RCC 7860 (cell line): ENCODE results near the gene XPNPEP3.
"Not testable (repeated sequence)": the region's sequence is repeated elsewhere in the genome, so short reads cannot be mapped to it uniquely, and the experiment has no call there.

ENCODE experiments used
- DNase-seq: peaks from one replicate; pipeline ENCODE4 v3.0.0-alpha.2; 2015; ENCODE audit warnings: low spot score
- FAIRE-seq: peaks from 2 replicates; lab custom pipeline; 2012; peaks lifted over from hg19 to GRCh38; lab: Jason Lieb, UNC

XPNPEP3 gene

GRCh38 chr22:40856513-40857308 is at the start of gene XPNPEP3, which contains the start of gene ST13:
TSS of gene XPNPEP3 (plus strand) at chr22:40857148. CDS start at chr22:40857182, 34 bp downstream.
TSS of gene ST13 (minus strand) at chr22:40856639. CDS start at chr22:40856540, 99 bp downstream.
- peak; percentile 73 for FAIRE-seq
- peak; percentile 91 for DNase-seq

GRCh38 chr22:40808018-40808841 is 48.7 kb upstream of the XPNPEP3 start:
- DNase-seq (no peak), FAIRE-seq (no peak)

- DNase-seq, result no peak
- FAIRE-seq, result no peak
Observed at GRCh38 chr22:40813912-40814315, 43.0 kb upstream of the XPNPEP3 start.

GRCh38 chr22:40817737-40818136 is 39.2 kb upstream of the XPNPEP3 start:
- DNase-seq (no peak), FAIRE-seq (no peak)

DNA sequence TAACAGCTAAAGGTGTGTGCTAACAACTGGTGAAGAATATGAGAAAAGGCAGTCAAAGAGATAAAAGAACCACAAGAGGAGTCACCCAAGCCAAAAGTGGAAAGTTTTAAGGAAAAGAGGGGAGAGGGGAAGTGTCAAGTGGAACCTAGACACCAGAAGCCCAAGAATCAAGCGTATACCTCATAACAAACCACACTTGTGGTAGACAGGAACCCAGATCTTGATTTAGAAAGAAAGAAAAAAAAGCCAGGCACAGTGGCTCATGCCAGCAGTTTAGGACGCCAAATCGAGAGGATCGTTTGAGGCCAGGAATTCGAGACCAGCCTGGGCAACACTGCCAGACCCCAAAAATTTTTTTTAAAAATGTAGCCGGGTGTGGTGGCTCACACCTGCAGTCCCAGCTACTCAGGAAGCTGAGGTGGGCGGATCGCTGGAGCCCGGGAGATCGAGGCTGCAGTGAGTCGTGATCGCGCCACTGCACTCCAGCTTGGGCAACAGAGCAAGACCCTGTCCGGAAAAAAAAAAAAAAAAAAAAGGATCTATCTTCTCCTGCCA is 38.7 kb upstream of the XPNPEP3 start:
- FAIRE-seq, result no peak
- DNase-seq, result no peak

DNA sequence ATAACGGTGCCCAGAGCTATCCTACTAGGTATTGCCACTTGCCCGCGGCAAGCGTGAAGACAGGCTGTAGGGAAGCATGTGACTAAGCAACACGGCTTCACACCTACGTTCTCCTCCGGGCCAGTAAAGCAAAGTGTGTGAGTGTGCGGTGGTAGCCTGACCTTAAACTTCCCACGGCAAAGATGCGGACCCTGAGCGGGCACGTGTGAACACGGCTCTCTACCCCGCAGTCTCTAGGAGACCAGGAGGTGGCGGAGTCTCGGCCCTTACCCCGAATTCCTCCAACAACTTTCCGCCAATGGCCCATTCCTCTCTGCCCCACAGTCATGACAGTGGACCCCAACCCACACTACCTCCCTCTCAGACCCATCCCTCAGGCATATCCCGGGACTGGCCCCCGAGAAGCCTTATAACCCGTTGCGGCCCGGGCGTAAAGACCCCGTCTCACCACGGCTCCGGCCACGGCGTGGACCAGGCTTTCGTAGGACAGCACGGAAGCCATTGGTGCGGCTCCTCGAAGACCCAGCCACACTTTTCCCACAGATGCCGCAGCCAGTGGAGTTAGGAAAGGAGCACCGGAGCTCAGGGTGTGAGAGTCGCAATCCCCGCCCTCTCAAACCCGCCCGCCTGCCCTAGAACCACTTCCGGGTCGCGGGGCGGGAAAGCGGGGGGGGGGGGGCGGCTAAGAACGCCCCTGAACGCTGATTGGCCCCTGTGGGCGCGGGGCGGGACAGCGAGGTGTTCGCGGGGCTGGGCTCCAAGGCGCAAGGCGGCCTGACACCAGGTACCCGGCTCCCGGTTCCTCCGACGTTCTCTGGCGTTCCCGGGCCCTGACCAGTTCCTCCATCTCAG is 38.0 kb upstream of the XPNPEP3 start, which contains the start of gene SLC25A17:
SLC25A17 (minus strand) TSS at position 600 of the 852 bp plus-strand sequence; CDS start at position 502, 98 bp downstream.
- FAIRE-seq (no peak), DNase-seq (peak; percentile 58)

GRCh38 chr22:40819599-40820140 is 37.3 kb upstream of the XPNPEP3 start:
- no peak for FAIRE-seq
- DNase-seq, result no peak

DNA sequence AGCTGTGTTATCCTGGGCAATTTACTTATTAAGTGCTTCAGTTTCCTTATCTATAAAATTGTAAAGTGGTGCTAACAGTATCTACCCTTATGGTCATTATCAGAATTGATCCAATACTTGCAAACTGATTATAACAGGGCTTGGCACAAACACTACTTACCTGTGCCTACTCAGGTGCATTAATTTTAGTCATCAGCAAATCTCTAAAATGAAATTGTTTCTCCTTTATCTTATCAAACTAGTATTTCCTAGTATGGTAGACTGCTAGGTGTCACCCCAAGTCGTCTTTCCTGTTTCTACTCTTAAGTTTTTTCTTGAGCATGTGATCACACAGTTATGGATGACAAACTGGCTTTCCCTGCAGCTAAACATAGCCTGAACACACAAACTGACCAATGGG is 33.5 kb upstream of the XPNPEP3 start:
- FAIRE-seq (no peak), DNase-seq (no peak)

DNA sequence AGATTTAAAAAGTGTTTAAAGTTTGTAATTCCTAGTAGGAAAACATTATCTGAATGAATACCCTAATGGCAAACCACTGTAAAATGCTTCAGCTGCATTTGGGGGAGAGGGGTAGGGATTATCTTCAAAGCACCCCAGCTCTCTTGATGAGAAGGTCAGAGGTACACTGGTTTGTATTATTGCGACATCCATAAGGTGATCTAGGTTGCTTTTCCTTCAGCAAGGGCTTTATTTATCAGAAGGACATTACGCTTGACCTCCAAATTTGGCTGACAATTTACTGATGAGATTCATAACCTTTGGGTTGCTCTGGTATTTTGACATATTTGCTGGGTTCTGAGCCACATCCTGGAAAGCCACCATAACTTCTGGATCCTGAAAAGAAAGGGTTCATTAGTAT is 30.7 kb upstream of the XPNPEP3 start:
- not testable (repeated sequence) for FAIRE-seq, DNase-seq

DNA sequence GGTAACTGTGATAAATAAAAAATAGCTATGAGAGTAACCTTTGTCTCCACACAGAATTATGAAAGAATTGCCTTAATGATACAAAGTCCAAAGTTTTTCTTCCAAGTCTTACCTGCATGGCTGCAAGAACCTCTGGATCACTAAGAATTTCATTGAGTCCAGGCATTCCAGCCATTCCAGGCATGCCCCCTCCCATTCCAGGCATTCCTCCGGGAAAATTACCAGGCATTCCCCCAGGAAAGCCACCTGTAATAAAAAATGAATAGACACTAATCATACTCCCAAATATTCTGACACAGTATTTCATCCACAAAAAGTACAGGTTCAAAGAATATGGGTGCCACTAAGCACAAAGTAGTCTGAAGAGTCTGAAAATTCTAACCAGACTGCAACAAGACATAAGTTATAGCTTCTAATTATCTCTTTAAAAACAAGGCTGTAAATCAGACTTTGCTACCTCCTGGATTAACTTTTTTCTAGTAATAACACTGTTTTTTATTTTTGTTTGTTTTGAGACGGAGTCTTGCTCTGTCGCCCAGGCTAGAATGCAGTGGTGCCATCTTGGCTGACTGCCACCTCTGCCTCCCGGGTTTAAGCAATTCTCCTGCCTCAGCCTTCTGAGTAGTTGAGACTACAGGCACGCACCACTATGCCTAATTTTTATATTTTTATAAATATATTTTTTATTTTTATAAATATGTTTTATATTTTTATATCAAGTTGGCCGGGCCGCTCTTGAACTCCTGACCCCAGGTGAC is 29.8 kb upstream of the XPNPEP3 start:
- no peak for DNase-seq
- no peak for FAIRE-seq

- no peak for FAIRE-seq
- no peak for DNase-seq
Observed at GRCh38 chr22:40829131-40829530, 27.8 kb upstream of the XPNPEP3 start.

DNA sequence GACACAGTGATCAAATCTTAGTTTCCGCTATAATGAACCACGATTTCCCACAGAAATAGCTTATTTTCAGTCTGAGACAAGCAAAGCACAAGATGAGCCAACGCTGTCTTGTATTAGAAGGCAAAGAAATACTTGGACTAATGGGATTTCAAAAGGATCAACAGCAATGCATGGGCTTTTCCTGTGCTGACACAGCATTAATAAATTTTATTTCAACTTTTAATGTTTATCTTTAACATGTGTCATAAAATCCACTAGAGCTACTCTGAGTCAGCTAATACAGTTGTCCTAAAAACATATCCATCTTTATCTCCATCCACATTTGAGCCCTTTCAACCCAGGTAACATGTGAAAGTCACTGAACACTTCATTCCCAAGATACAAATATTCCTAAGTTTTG is 22.3 kb upstream of the XPNPEP3 start:
- no peak for DNase-seq
- FAIRE-seq, result no peak

DNA sequence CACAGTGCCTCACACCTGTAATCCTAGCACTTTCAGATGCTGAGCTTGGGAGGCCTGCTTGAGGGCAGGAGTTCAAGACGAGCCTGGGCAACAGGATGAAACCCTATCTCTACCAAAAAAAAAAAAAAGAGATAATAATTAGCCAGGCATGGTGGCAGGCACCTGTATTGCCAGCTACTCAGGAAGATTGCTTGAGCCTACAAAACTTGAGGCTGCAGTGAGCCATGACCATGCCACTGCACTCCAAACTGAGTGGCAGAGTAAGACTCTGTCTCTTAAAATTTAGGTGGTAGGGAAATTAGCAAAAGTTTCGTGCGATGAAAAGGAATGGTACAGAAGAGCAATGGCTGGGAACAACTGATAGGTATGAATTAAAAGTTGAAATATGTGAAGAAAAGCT is 18.5 kb upstream of the XPNPEP3 start:
- DNase-seq (no peak), FAIRE-seq (no peak)

- no peak for DNase-seq
Observed at GRCh38 chr22:40844951-40845350, 12.0 kb upstream of the XPNPEP3 start.

DNA sequence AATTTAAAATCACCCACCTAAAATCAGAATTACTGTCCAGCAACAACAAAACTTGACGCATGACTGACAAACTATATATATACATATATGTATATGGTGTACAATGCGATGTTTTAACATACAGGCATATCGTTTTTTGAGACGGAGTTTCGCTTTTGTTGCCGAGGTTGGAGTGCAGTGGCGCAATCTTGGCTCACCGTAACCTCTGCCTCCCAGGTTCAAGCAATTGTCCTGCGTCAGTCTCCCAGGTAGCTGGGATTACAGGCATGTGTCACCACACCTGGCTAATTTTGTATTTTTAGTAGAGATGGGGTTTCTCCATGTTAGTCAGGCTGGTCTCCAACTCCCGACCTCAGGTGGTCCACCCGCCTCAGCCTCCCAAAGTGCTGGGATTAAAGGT is 11.1 kb upstream of the XPNPEP3 start:
- not testable (repeated sequence) for DNase-seq, FAIRE-seq

More at GRCh38 chr22:40844951-40845350, 12.0 kb upstream of the XPNPEP3 start:
- FAIRE-seq, result no peak

DNA sequence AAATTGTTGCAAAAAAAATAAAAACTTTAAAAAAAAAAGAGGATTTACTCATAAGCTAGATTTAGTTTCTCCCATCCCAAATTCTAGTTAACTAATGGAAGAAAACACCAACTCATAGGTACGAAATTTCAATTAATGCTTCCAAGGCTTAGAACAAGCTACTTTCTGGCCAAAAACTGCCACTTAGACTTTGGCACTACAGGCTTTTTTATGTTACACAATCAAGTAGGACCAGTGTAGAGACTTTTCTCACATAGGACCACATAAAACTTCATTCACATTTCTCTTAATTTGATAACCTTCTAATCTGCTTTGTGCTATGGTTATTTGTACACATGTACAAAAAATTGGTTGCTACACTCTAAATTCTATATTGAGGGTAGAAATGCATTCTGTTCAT is 3.6 kb upstream of the XPNPEP3 start:
- FAIRE-seq, result no peak
- DNase-seq, result no peak

DNA sequence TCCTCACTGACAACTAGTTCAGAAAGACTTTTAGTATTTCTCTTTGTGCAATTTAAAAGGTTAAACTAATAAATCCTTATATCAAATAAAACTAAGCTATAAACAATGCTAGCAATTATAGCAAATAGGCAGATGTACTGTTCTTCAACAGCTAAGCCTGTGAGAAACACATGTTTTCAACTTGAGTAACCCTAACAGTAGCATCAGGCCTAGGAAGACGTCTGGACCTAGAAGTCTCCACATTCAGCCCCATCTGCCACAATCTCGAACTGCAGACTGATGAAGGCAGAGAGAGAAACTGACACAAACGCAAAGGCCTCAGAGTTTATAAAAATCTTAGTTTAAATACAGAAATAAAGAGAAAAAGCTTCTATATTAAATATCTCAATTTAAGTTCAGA is 3.0 kb upstream of the XPNPEP3 start:
- DNase-seq, result no peak

DNA sequence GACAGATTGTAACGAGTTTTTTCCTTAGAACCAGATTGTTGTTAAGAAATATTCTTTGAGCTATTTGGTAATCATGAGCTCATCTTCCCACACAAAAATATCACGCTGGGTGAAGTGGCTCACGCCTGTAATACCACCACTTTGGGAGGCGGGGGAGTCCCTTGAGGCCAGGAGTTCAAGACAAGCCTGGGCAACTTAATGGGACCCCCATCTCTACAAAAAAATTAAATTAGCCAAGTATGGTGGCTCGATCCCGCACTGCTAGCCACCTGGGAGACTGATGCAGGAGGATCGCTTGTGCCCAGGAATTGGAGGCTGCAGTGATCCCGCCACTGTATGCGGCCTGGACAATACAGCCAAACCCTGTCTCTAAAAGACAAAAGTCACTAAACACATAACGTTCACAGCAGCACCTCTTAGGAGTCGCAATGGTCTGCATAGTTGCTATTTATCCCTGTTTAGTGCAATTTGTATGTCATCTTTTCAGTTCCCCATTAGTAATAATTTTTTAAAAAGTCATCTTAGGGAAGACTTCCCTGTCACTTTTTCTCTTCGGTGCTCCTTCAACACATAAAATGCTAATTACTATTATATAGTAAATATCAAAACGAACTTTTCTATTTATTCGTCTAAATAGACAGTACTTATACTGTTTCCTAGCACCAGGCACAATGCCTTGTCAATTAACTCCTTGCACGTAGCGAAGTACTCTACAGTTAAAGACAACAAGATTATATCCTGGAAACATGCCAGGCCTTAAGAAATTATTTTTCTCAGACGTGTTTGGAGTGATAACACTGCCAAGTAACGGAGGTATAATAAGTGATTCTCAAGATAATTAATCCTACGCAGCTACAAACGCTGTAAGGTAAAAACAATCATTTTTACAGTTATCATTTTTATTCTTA is 1.6 kb upstream of the XPNPEP3 start:
- FAIRE-seq (no peak), DNase-seq (no peak)

More for the DNA sequence above, 3.0 kb upstream of the XPNPEP3 start:
- no peak for FAIRE-seq
